ENCODE results near the gene HDAC8.
"Not testable (repeated sequence)": the region's sequence is repeated elsewhere in the genome, so short reads cannot be mapped to it uniquely, and the experiment has no call there.

The HDAC8 gene

DNA sequence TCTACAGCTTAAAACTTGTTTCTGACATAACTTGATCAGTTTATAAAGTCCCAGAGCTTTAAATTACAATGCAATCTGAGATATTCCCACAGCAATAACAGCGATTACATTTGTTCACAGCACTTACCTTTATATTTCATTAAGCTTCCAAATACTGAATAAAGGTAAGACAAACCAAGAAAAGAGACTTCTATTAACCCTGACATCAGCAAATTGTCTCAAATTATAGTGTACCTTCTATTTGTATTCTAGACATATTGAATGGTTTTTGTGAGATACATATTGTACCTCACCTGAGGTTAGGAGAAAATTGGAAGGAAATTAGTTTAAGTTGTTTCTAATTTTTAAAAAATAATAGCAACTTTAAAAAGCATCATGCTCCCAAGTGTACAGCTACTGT, 111.9 kb downstream of the HDAC8 start:
- DNase-seq, result no peak

DNA sequence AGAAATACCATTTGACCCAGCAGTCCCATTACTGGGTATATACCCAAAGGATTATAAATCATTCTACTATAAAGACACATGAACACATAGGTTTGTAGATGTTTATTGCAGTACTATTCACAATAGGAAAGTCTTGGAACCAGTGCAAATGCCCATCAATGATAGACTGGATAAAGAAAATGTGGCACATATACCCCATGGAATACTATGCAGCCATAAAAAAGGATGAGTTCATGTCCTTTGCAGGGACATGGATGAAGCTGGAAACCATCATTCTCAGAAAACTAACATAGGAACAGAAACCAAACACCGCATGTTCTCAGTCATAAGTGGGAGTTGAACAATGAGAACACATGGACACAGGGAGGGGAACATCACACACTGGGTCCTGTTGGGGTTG, 123.6 kb downstream of the HDAC8 start:
- DNase-seq, result not testable (repeated sequence)

DNA sequence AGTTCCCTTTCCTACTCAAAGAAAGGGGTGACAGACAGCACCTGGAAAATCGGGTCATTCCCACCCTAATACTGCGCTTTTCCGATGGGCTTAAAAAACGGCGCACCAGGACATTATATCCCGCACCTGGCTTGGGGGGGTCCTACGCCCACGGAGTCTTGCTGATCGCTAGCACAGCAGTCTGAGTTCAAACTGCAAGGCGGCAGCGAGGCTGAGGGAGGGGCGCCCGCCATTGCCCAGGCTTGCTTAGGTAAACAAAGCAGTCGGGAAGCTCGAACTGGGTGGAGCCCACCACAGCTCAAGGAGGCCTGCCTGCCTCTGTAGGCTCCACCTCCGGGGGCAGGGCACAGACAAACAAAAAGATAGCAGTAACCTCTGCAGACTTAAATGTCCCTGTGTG, 131.9 kb downstream of the HDAC8 start:
- DNase-seq, result not testable (repeated sequence)

DNA sequence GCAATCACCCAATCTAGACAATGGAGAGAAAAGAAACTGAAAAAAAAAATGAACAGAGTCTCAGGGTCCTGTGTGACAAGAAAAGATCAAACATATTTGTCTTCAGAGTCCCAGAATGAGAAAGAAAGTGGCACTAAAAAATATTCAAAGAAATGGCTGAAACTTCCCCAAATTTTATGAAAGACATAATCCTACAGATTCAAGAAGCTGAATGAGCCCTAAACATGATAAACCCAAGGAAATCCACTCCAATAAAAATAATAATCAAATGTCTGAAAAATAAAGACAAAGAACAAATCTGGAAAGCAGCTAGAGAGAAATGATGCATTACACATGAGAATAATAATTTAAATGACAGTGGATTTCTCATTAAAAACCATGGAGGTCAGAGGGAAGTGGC, 136.6 kb downstream of the HDAC8 start:
- no peak for DNase-seq

DNA sequence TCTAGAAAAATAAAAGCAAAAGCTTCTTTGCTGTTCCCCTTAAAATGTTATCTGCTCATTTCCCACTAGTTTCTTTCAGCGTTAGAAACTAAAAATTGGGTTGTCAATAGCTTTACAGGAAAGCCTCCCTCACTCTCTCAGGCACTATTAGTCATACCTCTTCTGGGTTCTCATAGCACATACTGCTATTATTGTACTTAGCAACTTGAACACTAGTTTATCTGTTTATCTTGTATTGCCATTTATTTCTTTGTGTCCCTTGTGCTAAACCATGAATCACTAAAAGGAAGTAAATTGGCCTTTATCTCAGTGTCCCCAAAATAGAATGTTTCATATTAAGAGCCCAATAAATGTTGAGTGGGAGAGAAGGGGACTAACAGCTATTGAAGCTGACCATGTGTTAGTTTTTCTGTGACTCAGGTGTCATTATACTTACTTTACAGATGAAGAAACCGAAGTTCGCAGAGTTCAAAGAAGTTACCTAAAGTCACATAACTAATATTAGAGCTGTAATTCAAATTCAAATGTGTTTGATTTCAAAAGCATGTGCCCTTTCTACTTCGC, 142.2 kb downstream of the HDAC8 start:
- peak in 1 of 2 donors; percentile 1 for DNase-seq

DNA sequence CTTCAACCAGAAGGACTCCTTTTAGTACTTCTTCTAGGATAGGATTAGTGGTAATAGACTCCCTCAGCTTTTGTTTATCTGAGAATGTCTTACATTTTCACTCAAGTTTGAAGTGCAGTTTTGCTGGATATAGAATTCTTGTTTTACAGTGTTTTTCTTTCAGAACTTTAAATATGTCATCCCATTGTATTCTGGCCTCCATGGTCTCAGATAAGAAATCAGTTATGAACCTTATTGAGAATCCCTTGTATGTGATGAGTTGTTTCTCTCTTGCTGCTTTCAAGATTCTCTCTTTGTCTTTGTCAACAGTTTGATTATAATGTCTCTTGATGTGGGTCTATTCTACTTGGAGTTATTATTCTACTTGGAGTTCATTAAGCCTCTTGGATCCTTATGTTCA, 150.8 kb downstream of the HDAC8 start:
- DNase-seq, result no peak

DNA sequence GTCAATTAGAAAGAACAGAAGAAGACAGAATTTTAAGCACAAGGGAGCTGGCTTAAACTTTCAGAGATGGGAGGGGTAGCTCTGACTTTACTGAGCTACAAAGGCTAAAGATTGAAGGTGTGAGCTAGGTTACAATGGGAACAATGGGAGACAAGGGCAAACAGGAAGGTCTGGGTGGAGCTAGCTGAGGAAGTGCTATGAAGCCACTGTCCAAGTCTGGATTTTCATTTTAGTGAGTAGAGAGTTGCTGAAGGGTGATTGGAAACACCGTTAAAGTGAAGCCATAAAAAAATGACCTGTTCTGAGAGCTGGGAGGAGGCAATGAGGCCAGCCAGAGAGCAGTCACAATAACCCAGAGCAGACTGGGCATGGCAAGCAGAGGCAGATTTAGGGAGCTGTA, 162.7 kb downstream of the HDAC8 start:
- no peak for DNase-seq

DNA sequence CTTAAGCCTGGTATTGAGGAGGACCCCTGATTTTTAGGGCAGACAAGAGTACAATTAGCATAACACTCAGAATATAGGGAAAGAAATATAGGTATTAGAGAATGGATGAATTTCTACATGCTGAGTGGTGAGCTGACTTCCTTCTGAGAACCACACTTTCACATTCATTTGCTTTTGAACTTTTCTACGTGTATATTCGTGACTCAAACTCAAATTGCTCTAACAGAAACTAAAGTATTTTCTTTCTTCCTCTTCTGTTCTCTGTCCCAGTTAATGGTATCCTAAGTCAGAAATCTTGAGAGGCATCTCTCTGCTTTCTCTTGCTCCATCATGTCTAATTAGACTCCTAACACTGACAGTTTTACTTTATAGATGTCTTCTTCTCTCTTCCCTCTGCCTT, 163.8 kb downstream of the HDAC8 start:
- no peak for DNase-seq

DNA sequence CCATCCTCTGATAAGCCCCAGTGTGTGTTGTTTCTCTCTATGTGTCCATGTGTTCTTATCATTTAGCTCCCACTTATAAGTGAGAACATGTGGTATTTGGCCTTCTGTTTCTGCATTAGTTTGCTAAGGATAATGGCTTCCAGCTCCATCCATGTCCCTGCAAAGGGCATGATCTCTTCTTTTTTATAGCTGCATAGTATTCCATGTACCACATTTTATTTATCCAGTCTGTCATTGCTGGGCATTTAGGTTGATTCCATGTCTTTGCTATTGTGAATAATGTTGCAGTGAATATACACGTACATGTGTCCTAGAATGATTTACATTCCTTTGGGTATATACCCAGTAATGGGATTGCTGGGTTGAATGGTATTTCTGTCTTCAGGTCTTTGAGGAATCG, 167.5 kb downstream of the HDAC8 start:
- DNase-seq, result not testable (repeated sequence)

DNA sequence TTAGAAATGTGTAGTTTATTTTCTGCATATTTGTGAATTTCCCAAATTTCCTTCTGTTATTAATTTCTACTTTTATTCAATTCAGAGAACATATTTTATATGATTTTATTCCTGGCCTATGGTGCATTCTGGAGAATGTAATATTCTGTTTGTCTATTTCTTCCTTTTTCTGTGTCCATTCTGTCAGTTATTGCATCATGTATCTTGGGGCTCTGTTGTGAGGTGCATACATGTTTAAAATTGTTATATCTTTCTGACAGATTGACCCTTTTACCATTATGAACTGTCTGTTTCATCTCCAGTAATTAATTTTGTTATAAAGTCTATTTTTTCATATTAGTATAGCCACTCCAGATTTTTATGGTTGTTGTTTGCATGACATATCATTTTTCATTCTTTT, 170.0 kb downstream of the HDAC8 start:
- no peak for DNase-seq

DNA sequence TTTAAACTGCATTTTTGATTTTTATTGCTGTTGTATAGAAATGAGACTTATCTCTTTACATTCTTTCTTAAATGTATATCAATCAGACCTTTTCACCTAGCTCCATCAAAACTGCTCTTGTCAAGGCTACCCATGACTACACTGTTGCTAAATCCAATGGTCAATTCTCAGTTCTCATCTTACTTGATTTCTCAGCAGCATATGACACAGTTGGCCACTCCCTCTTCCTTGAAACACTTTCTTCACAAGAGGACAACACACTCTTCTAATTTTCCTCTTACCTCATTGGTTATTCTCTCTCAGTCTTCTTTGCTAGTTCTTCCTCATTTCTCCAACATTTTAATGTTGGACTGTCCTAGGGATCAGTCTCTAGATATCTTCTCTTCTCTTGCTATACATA, 172.8 kb downstream of the HDAC8 start:
- no peak for DNase-seq

DNA sequence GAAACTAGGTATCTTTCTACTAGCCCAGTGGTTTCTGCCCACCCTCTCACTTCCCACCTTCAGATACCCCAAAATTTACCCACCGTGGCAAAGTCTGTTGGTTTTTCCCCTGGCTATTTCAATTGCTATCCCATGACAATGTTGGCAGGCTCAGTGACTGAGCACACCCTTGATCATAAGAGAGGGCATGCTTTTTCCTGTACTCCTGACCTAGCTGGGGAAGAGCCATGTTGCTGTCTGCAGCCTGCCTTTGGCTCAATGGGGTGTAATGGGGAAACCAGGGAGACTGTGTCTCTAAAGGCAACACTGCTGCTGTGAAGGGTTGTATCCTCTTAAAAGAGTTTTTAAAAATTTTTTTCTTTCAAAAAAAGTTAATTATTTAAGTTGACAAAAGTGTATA, 176.5 kb downstream of the HDAC8 start:
- no peak for DNase-seq

DNA sequence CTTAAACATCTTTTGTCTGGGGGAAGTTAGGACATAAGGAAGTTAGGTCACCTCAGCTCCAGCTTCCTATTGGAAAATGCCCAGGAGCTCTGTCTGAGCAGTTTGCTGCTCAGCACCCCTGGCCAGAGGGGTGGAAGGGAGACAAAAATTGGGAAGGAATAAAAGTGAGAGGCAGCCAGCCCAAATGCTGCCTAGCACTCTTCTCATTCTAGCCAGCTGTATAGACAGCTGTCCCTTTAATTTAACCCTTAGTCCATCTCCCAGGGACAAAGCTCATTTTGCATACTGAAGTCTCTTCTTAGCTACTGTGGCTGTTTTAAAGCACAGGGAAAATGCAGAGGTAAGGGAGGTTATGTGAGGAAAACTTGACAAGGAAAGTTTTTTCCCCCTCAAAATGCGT, 177.4 kb downstream of the HDAC8 start:
- DNase-seq, result no peak

DNA sequence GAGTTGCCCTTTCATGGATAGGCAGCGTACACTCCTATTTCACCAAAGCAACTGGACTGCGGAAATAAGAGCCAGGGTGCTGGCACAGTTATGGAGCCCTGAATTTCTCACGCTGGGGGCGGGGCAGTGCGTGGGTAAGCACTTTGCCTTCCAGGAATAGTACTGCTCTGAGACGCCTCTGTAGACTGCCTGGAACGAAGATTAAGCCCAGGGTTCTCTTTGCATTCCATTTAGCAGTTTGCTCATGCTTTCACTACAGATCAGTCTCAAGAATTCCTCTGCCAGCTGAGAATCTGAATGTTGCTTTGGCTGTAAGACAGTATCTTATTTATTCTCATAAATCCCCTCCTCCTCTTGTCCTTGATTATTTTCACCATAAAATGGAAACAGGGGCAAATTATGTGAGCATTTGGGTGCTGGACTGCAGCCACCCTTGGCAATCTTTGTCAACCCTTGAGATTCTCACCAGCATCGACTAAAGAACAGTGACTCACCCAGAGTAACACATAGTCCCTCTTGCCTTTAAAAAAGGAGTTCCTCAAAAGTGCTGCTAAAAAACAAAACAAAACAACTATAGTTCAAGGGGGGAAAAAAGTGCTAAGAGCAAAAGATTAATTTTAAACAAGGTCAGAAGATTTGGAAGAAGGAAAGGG, 178.0 kb downstream of the HDAC8 start:
- no peak for DNase-seq

DNA sequence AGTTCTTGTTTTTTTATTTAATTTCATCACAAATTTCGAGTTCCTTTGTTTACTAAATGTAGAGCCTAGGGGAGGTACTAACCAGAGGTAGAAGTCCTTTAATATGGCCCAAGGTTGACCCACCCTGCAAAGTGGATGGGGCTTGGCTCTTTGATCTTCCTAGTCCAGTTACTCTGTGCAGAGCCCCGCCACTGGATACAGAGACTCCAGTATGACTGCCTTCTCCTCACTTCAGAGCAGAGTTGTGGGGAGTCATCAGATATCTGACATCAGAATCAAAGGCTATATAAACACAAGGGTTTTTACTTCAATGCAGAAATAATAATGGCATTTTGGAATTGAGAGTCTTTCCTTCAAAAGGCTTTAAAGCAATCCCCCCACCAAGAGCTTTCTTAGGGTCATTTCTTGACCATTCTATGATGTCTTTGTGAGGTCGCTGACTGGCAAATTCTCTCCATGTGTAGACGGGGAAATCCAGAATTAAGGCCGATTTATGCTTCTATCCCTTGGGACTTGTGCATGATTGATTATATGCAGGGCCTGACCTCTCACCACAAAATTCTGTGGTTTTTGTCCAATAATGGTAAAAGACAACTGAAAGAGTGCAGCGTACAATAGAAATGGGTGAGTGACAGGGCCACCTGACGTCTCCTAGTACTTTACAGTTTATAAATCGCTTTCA, 178.7 kb downstream of the HDAC8 start:
- DNase-seq, result no peak

DNA sequence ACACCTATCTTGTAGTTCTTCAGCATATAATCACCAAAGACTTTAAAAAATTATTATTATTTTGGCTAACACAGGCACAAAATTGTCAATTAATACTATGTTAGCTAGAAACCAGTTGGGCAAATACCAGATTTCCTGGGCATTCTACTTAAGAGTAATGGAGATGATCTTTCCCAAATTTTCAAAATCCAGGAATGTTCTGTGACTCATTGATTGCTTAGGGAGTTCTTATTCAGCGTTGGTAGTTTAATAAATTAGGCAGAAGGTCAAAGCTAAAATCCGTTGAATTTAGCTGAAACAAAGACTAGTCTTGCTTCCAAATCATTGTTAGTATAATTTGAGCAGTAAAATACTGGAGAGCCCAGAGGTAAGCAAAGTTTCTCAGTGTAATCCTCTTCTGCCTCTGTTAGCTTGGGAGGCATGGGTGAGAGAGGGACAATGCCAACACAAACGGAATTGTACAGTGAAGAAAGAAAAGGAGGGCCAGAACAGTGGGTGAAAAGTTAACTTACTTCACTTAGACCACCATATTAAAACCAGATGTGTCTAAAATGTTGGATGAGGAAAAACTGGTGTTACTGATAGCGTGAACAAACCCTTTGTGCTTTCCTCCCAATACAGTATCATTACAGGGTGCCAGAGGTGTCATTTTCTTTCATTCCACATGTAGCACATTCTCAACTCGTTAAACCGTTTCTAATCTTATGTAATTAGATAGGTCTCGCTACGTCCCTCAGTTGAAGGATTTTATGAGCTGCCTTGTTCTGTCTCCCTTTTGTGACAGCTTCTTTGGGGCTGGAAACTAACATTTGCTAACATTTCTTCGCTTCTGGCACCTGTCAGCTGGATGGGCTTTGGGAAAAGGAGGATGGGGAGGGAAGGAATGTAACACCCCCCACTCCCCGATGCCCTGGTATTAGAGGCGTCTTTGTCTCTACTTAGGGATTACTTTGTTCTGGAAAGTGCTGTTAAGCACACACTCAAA, 179.5 kb downstream of the HDAC8 start:
- no peak for DNase-seq

DNA sequence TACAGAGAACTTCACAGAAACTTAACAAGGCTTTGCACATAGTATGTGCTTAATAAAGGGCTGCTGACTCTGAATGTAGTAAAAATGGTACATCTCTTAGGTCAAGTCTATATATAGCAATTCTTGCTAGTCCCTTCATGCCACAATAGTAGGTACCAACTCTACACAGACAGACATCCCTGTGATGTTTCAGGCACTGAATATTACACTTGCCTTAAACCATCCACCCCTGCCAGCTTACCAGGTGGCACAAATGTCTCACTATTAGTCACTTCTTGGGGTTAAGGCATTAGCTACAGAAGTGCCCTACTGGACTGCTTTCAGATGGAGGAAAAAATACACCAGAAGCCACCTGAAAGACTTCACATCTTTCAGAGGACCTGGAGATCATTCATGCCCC, 180.6 kb downstream of the HDAC8 start:
- DNase-seq, result no peak

DNA sequence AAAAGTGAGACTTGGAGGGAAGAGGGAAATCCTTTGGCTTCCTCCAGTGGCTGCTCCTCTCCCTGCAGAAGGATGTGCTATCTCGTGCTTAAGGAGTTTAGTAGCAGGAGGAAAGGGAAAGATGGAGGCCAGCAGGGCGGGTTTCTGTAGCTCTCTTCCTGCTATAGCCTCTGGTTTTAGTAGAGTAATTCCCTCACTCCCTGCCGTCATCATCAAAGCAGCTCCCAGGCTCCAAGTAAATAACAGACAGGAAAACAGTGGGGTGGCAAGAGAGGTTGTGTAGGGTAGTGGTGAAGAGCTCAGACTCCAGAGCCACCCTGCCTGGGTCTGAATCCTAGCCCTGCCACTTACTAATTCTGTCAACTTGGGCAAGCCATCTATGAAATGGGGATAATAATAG, 185.4 kb downstream of the HDAC8 start:
- DNase-seq, result no peak

DNA sequence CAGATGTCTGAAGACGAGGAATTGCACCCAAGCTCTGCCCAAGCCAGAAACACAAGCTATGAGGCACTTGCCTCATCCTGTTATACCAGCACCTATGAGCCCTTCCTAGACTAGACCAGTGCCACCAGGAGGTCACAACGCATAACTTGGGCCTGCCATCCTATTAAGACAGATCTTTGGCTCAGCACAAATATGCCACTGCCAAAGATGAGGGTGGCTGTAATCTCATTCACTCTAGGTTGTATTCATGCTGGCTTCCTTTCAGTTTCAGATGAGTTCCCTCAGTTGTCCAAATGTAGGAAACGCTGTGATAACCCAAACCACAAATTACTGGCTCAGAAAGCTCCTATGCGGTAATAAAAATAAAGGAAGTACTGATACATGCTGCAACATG, 190.4 kb downstream of the HDAC8 start:
- no peak for DNase-seq

DNA sequence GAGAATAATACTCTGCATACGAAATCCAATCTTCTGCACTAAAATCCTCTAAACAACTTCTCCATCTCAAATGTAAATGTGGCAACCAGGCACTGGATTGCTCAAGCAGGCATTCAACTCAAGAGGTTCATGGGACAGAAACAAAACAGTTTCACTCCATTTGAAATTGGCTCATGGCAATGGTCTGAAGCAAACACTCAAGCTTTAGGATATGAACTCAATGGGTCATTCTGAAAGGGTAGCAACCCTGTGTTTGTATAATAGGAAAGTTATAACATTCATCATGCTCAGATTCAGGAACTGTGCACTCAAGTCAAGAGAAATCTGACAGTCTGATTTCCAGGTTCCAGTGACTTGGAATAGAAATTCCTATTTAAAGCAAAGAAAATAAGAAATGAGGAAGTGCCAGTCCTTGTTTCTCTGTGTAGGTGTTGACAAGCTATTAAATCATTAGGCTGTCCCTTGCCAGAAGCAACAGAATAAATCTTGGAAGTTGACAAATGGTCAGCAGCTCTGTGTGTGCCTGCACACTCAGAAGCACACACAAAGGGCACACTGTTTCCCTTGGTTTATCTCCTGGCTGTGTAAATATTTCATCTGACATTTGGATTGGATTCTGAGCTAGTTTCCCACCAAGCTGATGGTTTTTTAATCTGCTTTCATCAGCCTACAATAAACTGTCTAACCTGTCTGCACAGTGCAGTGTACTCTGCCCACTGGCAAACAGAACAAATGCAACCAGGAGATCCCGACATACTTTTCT, 191.0 kb downstream of the HDAC8 start:
- DNase-seq, result no peak

DNA sequence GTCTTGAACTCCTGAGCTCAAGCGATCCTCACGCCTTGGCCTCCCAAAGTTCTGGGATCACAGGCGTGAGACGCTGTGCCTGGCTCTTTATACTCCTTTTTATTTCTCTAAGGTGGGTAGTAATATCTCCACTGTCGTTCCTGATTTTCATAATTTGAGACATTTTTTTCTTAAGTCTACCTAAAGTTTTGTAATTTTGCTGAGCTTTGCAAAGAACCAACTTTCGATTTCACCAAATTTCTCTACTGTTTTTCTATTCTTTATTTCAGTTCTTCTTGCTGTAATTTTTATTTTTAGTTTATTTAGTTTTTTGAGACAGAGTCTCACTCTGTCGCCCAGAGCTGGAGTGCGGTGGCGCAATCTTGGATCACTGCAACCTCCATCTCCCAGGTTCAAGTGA, 196.5 kb downstream of the HDAC8 start:
- no peak for DNase-seq

DNA sequence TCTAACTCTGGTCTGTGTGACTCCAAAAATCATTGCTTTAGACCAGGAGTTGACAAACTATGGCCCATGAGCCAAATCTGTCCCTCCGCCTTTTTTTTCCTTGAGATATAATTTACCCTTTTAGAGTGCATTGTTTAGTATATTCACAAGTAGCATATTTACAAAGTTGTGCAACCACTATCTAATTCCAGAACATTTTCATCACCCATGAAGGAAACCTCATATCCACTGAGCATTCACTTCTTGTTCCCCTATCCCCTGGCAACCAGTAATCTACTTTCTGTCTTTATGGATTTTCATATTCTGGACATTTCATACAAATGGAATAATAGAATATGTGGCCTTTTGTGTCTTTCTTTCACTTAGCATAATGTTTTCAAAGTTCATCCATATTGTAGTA, 199.5 kb downstream of the HDAC8 start:
- no peak for DNase-seq

DNA sequence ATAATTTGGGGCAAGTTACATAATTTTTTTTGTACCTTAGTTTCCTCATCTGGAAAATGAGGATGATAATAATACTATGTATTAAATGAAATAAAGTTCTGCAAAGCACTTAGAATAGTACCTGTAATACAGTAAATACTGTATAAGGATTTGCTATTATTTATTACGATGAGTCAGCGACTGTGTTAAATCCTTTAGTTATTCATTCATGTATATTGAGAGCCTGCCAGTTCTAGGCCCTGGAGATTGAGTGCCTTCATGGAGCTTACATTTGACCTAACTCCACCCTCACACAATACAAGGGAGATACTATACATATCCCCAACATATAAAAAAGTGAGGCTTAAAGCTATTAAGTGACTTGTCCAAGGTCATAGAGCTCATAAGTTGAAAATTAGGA, 199.9 kb downstream of the HDAC8 start:
- no peak for DNase-seq

Data from bone marrow (tissue), 2 donors.